CD4-positive, alpha-beta T cell (primary cell): ENCODE results near the gene ARCN1. TPM values are rescaled to one million over a fixed set of nuclear protein-coding genes. Genes with fewer than 3 reads are reported as not detected.
A peak's percentile ranks its signal among the peaks of the same experiment; 100 is the strongest.
"Not testable (repeated sequence)": the region's sequence is repeated elsewhere in the genome, so short reads cannot be mapped to it uniquely, and the experiment has no call there.

Experiments used
- ATAC-seq: fragments of 200-7000 bp; cut with Tn5 transposase; one replicate; pipeline ENCODE4 v1.10.0; 2022; ENCODE audit warnings: mild to moderate bottlenecking; ENCODE audit not compliant: poor library complexity
- CTCF ChIA-PET: fragments of 350-600 bp; sonication (Branson Sonifier 250); formaldehyde crosslinking; loops from one replicate; lab custom pipeline; 2021; ENCODE audit warnings: antibody characterized with exemption, inconsistent platforms; lab: Charles Lee
- POLR2A ChIA-PET: fragments of 350-600 bp; sonication (Branson Sonifier 250); formaldehyde crosslinking; loops from one replicate; lab custom pipeline; 2021; ENCODE audit warnings: antibody characterized with exemption, inconsistent platforms; lab: Charles Lee
- DNase-seq, 14 experiments: peaks; one replicate each; pipeline ENCODE4 v3.0.0-alpha.2; 2013 to 2020; ENCODE audit warnings: mixed read lengths in 2 of 14
- H3K27ac ChIP-seq, 2 donors: one replicate each; pipeline versions ENCODE4 v1.5.1 to v1.7.0; 2013; ENCODE audit warnings: low read length in 2 of 2, low read depth in 1 of 2, mild to moderate bottlenecking in 1 of 2
- H3K27me3 ChIP-seq, 2 experiments: 1 replicate in 1 of 2; 2 replicates in 1 of 2; pipeline versions ENCODE4 v1.6.1 to v1.7.0; 2013; ENCODE audit warnings: low read length in 2 of 2, control low read depth in 1 of 2, mild to moderate bottlenecking in 1 of 2, moderate library complexity in 1 of 2; ENCODE audit not compliant: insufficient read depth in 2 of 2, control insufficient read depth in 1 of 2
- H3K36me3 ChIP-seq: one replicate; pipeline ENCODE4 v1.6.1; 2013; ENCODE audit warnings: low read length, control low read depth; ENCODE audit not compliant: insufficient read depth
- H3K4me1 ChIP-seq: one replicate; pipeline ENCODE4 v1.6.1; 2013; ENCODE audit warnings: low read length, control low read depth; ENCODE audit not compliant: insufficient read depth
- H3K4me3 ChIP-seq: one replicate; pipeline ENCODE4 v1.5.1; 2013; ENCODE audit warnings: mild to moderate bottlenecking, low read length, moderate library complexity
- H3K9me3 ChIP-seq, 2 experiments: 1 replicate in 1 of 2; 2 replicates in 1 of 2; pipeline versions ENCODE4 v1.6.1 to v1.7.0; 2013; ENCODE audit warnings: low read length in 2 of 2, mild to moderate bottlenecking in 2 of 2, control low read depth in 1 of 2, moderate library complexity in 1 of 2; ENCODE audit not compliant: control insufficient read depth in 1 of 2, insufficient read depth in 1 of 2
- H3K27ac Mint-ChIP-seq: one replicate; pipeline ENCODE4 v1.8.0; 2020; ENCODE audit warnings: mixed read lengths
- H3K27me3 Mint-ChIP-seq: one replicate; pipeline ENCODE4 v1.8.0; 2021; ENCODE audit warnings: mixed read lengths
- H3K36me3 Mint-ChIP-seq: one replicate; pipeline ENCODE4 v1.8.0; 2021; ENCODE audit warnings: low read depth, mixed read lengths
- H3K4me1 Mint-ChIP-seq: one replicate; pipeline ENCODE4 v1.8.0; 2021; ENCODE audit warnings: low read depth, mixed read lengths
- H3K4me3 Mint-ChIP-seq: one replicate; pipeline ENCODE4 v1.8.0; 2020; ENCODE audit warnings: mild to moderate bottlenecking, mixed read lengths
- H3K9me3 Mint-ChIP-seq: one replicate; pipeline ENCODE4 v1.8.0; 2020; ENCODE audit warnings: mixed read lengths
- intact Hi-C, 2 experiments: fragments of 100-400 bp; cut with DNase I in 1 of 2; cut with micrococcal nuclease in 1 of 2; formaldehyde crosslinking; loops; one replicate each; pipeline versions ENCODE4 v1.15.1 to v1.9.0; 2023 to 2025; cut with DNase I, micrococcal nuclease
- total RNA-seq, 174 experiments: library from RNA in 2 of 174; stranded (reverse) in 2 of 174; gene quantifications; one replicate each; pipeline ENCODE4 v1.2.3 and lab custom pipeline; 2021 to 2026
- TF ChIP-seq, protein P1 (sequence below): fragments of 200-600 bp; IDR thresholded peaks from one replicate; pipeline ENCODE4 v1.8.0; 2022; ENCODE audit warnings: antibody characterized with exemption, mild to moderate bottlenecking

ARCN1 gene
- total RNA-seq, 2 experiments from 2014 or later = 73.7 to 78.6 TPM

DNA sequence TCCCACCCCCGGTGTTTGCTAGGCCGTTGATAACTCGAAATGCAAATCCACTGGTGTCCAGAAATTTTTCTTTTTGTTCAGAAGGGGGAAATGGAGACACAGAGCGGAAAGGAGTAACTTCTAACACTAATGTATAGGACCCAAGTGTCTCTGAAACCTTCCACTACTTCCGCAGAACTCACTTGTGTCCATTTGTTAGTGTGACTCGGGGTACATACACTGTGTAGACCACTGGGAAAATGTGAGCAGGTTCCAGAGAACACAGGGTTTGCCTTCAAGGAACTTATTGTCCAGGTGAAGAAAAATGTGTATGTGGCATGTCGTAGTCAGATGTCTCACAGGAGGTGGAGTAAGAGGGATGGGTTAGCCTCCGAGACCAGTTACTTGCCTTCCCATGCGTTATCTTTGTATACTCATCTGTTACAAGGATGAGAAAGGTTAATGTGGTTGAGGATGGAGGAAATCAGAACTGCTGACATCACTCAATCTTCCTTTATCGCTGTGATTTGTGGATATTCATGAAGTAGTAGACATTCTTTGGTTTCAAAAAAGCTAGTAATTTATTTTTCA, 857 bp downstream of the ARCN1 start:
- no peaks in the 10 kb centered on the region for H3K9me3 Mint-ChIP-seq
- POLR2A ChIA-PET = interaction anchor here (0.6 to 2.2 kb wide), 16 partner anchors 12 to 529 kb away, joined by 3 to 18 read pairs (median 4); partner anchors contain the start of genes CD3E, DPAGT1, KMT2A and PHLDB1
- peak; percentile 56 for ATAC-seq
- H3K9me3 ChIP-seq = no peaks in the 10 kb centered on the region
- peaks cover 56% of the 10 kb centered on the region for H3K4me1 Mint-ChIP-seq
- no peaks in the 10 kb centered on the region for H3K27me3 Mint-ChIP-seq
- CTCF ChIA-PET = no interaction called here
- H3K4me3 ChIP-seq = peak overlapping the region; percentile 88
- H3K4me3 Mint-ChIP-seq = peak overlapping the region; percentile 99
- peaks cover 25% of the 10 kb centered on the region for H3K4me1 ChIP-seq
- peak overlapping the region; percentile 97 to 98 for H3K27ac ChIP-seq
- TF ChIP-seq, protein P1, sequence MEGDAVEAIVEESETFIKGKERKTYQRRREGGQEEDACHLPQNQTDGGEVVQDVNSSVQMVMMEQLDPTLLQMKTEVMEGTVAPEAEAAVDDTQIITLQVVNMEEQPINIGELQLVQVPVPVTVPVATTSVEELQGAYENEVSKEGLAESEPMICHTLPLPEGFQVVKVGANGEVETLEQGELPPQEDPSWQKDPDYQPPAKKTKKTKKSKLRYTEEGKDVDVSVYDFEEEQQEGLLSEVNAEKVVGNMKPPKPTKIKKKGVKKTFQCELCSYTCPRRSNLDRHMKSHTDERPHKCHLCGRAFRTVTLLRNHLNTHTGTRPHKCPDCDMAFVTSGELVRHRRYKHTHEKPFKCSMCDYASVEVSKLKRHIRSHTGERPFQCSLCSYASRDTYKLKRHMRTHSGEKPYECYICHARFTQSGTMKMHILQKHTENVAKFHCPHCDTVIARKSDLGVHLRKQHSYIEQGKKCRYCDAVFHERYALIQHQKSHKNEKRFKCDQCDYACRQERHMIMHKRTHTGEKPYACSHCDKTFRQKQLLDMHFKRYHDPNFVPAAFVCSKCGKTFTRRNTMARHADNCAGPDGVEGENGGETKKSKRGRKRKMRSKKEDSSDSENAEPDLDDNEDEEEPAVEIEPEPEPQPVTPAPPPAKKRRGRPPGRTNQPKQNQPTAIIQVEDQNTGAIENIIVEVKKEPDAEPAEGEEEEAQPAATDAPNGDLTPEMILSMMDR = no peak
- no peaks in the 10 kb centered on the region for H3K27me3 ChIP-seq
- H3K36me3 Mint-ChIP-seq = peaks cover 52% of the 10 kb centered on the region
- intact Hi-C loops = loop anchor here (1.0 to 10.0 kb wide), 5 partner anchors 34 to 1338 kb away; partner anchors contain the start of genes C2CD2L (in 1 of the 2), DPAGT1 (in 1 of the 2), PCSK7 (in 1 of the 2) and PHLDB1 (in 1 of the 2)
- DNase-seq = peak in 7 of 14 experiments; percentile 9 to 69 (median 25)
- peaks cover 10% of the 10 kb centered on the region for H3K36me3 ChIP-seq
- peak overlapping the region; percentile 94 for H3K27ac Mint-ChIP-seq

DNA sequence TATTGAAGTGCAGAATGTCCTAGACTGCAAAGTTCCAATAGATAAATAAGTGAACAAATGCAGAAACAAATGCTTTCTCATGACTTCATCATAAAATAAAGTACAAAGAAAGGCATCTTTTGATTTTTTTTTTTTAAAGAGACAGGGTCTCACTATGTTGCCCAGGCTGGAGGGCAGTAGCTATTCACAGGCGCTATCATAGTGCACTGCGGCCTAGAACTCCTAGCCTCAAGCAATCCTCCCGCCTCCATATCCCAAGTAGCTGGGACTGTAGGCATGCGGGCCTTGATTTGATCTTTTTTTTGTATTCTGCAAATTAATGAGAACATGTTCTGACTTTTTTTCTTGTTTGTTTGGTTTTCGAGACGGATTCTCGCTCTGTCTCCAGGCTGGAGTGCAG, 2.4 kb downstream of the ARCN1 start:
- Histone ChIP-seq H3K4me1 (peaks cover 25% of the 10 kb centered on the region), H3K27ac (no peak overlapping the region), H3K4me3 (no peak overlapping the region), H3K27me3 (no peaks in the 10 kb centered on the region), H3K9me3 (no peaks in the 10 kb centered on the region), H3K36me3 (peaks cover 10% of the 10 kb centered on the region)
- intact Hi-C loops = loop anchor here (5.0 to 10.0 kb wide), 3 partner anchors 33 to 1340 kb away; partner anchors contain the start of genes C2CD2L (in 1 of the 2), DPAGT1 (in 1 of the 2), PCSK7 (in 1 of the 2) and PHLDB1 (in 1 of the 2)
- TF ChIP-seq, protein P1 = no peak
- DNase-seq (no peak), ATAC-seq (no peak)
- Mint-ChIP-seq H3K9me3 (no peaks in the 10 kb centered on the region), H3K36me3 (peaks cover 60% of the 10 kb centered on the region), H3K27ac (peak overlapping the region; percentile 14), H3K4me1 (peaks cover 69% of the 10 kb centered on the region), H3K4me3 (peak overlapping the region; percentile 81), H3K27me3 (no peaks in the 10 kb centered on the region)
- ChIA-PET CTCF (interaction anchor here (0.7 kb wide), 1 partner anchor 34 kb away, joined by 3 read pairs; no protein-coding TSS in a partner anchor), POLR2A (no interaction called here)

DNA sequence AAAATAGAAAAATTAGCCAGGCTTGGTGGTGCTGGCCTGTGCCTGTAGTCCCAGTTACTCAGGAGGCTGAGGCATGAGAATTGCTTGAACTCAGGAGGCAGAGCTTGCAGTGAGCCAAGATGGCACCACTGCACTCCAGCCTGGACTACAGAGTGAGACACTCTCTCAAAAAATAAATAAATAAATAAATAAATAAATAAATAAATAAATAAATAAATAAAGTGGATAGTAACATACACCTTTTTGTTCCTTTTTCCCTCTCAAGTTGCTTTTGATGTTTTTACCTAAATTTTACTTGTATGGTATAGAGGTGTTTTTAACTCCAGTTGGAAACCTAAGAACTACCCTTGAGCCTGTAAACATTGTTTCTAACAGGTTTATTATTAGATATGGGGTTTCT, 5.8 kb downstream of the ARCN1 start:
- intact Hi-C loops = loop anchor here (10.0 kb wide), 2 partner anchors 527 to 1343 kb away; partner anchors contain the start of genes C2CD2L (in 1 of the 2), DPAGT1 (in 1 of the 2), PCSK7 (in 1 of the 2) and RNF214 (in 1 of the 2)
- Mint-ChIP-seq H3K4me3 (peak overlapping the region; percentile 42), H3K4me1 (peaks cover 62% of the 10 kb centered on the region), H3K36me3 (peaks cover 70% of the 10 kb centered on the region)
- Histone ChIP-seq H3K36me3 (peaks cover 29% of the 10 kb centered on the region), H3K4me1 (peaks cover 20% of the 10 kb centered on the region)
- H3K27me3 ChIP-seq, H3K27me3 Mint-ChIP-seq, H3K4me3 ChIP-seq, H3K27ac ChIP-seq, CTCF ChIA-PET, H3K27ac Mint-ChIP-seq, DNase-seq, H3K9me3 ChIP-seq, H3K9me3 Mint-ChIP-seq, ATAC-seq, POLR2A ChIA-PET: not testable (repeated sequence)
